Stimulated activated naive B cell treated with anti-CD40 and anti-IgM and Interleukin-4, amounts not matched to agents 10 μg/mL and 1 μg/mL and 100 μg/mL, for 72 hours (primary cell): ENCODE measurements around the gene VWC2L.

Source experiments
- ATAC-seq, 2 donors: fragments of 150-1000 bp; cut with Tn5 transposase; replicated peaks; 2 replicates each; pipeline ENCODE4 v1.10.0; 2021; ENCODE audit warnings: moderate library complexity in 1 of 2
- DNase-seq: peaks from one replicate; pipeline ENCODE4 v3.0.0; 2021
- H3K27ac Mint-ChIP-seq: one replicate; pipeline ENCODE4 v1.8.0; 2022; ENCODE audit warnings: mild to moderate bottlenecking, mixed read lengths
- H3K27me3 Mint-ChIP-seq, 2 donors: one replicate each; pipeline ENCODE4 v1.8.0; 2022; ENCODE audit warnings: mixed read lengths in 2 of 2
- H3K36me3 Mint-ChIP-seq, 2 donors: one replicate each; pipeline ENCODE4 v1.8.0; 2022; ENCODE audit warnings: mixed read lengths in 2 of 2, mild to moderate bottlenecking in 1 of 2
- H3K4me1 Mint-ChIP-seq, 2 donors: one replicate each; pipeline ENCODE4 v1.8.0; 2022; ENCODE audit warnings: mixed read lengths in 2 of 2, mild to moderate bottlenecking in 1 of 2
- H3K4me3 Mint-ChIP-seq, 2 donors: one replicate each; pipeline ENCODE4 v1.8.0; 2022; ENCODE audit warnings: mild to moderate bottlenecking in 2 of 2, mixed read lengths in 2 of 2, moderate library complexity in 1 of 2
- H3K9me3 Mint-ChIP-seq, 2 donors: one replicate each; pipeline ENCODE4 v1.8.0; 2022; ENCODE audit warnings: mixed read lengths in 2 of 2, mild to moderate bottlenecking in 1 of 2

Gene VWC2L

GRCh38 chr2:214410918-214411554 lies at the start of gene VWC2L:
VWC2L (plus strand) TSS chr2:214411054; CDS start chr2:214414194, 3,140 bp downstream.
- Mint-ChIP-seq H3K9me3 (peaks cover 0 to 1% of the 10 kb centered on the region in 2 donors), H3K27ac (no peak within 1 kb of the TSS), H3K27me3 (no peaks in the 10 kb centered on the region), H3K36me3 (no peaks in the 10 kb centered on the region), H3K4me3 (no peak within 1 kb of the TSS), H3K4me1 (no peaks in the 10 kb centered on the region)
- ATAC-seq (no peak), DNase-seq (no peak)

GRCh38 chr2:214361116-214361515 lies 49.7 kb upstream of the VWC2L start:
- Mint-ChIP-seq H3K27ac (no peak overlapping the region), H3K9me3 (peaks cover 8 to 17% of the 10 kb centered on the region in 2 donors), H3K4me1 (no peaks in the 10 kb centered on the region), H3K36me3 (no peaks in the 10 kb centered on the region), H3K27me3 (no peaks in the 10 kb centered on the region), H3K4me3 (no peak overlapping the region)
- no peak for ATAC-seq
- DNase-seq: no peak

DNA sequence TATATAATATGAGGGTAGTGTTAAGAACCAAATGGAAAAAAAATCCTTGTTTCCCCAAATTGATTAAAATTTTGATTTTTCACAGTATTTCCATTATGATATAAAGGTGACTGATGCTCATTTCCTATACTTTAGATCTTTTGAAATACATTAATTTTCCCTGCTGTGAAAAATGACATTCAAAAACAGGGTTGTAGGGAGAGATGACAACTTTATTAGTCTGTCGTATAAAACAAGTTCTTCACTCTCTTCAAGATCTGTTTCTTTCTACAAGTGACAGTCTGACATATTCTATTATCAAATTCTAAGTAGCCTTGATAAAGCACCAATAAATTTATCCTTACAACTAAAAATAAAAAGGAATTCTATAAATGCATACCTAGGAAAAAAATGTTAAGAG lies 45.3 kb upstream of the VWC2L start:
- Mint-ChIP-seq H3K9me3 (no peaks in the 10 kb centered on the region), H3K27ac (no peak overlapping the region), H3K4me3 (no peak overlapping the region), H3K4me1 (no peaks in the 10 kb centered on the region), H3K27me3 (no peaks in the 10 kb centered on the region), H3K36me3 (no peaks in the 10 kb centered on the region)
- DNase-seq: no peak
- no peak for ATAC-seq

DNA sequence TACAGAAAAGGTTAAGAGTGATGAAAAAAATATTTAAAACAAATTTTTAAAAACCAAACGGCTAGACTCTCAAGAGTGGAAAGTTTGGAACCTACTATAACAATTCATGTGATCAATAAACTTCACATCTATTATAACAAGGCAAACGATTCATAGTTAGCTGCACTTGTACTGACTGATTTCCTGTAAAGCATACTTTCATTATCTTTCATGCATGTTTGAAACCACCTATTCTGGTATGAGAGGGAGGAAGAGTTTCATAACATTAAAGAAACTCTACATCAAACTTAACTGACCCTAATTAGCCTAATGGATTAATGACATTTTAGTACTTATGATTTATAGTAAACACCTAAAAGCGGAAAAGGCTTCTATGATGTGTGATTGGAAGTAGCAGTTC lies 43.7 kb upstream of the VWC2L start:
- Mint-ChIP-seq H3K36me3 (no peaks in the 10 kb centered on the region), H3K27me3 (no peaks in the 10 kb centered on the region), H3K4me3 (no peak overlapping the region), H3K9me3 (no peaks in the 10 kb centered on the region), H3K27ac (no peak overlapping the region), H3K4me1 (no peaks in the 10 kb centered on the region)
- DNase-seq: no peak
- no peak for ATAC-seq

DNA sequence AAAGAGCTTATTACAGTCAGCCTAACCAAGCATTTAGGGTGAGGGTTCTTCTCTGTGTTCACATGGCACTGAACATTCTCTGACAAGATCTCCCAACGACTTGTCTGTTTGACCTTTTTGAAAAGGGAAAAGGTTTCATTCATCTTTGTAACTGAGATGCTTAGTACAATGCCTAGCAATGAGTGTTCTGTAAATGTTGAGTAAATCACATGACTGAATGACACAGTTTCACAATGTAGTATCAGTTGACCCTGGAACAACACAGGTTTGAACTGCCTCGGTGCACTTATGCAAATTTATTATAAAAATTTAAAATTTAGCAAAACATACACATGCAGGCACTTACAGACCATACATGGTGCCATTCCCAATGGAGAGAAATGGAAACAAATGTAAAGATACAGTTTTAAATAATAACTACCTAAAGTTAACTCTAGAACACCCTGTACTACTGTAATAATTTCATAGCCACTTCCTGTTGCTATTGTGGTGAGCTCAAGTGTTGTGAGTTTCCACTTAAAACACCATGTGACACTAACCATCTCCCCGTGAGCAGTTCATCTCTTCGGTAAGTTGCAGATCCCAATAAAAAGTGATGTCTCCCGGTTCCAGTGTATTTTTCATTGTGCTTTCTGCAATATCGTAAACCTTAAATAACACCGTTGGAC lies 34.1 kb upstream of the VWC2L start:
- H3K27me3 Mint-ChIP-seq: no peaks in the 10 kb centered on the region

GRCh38 chr2:214377286-214377624 lies 33.6 kb upstream of the VWC2L start:
- Mint-ChIP-seq H3K36me3 (no peaks in the 10 kb centered on the region), H3K4me1 (no peaks in the 10 kb centered on the region), H3K27ac (no peak overlapping the region)

More for the DNA sequence above, 34.1 kb upstream of the VWC2L start:
- Mint-ChIP-seq H3K4me1 (no peaks in the 10 kb centered on the region), H3K4me3 (no peak overlapping the region), H3K36me3 (no peaks in the 10 kb centered on the region), H3K27ac (no peak overlapping the region), H3K9me3 (no peaks in the 10 kb centered on the region)
- ATAC-seq (no peak), DNase-seq (no peak)

GRCh38 chr2:214378455-214379103 lies 32.3 kb upstream of the VWC2L start:
- Mint-ChIP-seq H3K4me1 (no peaks in the 10 kb centered on the region), H3K36me3 (no peaks in the 10 kb centered on the region), H3K27ac (no peak overlapping the region), H3K4me3 (no peak overlapping the region), H3K9me3 (no peaks in the 10 kb centered on the region), H3K27me3 (no peaks in the 10 kb centered on the region)
- ATAC-seq (no peak), DNase-seq (no peak)

More at GRCh38 chr2:214377286-214377624, 33.6 kb upstream of the VWC2L start:
- Mint-ChIP-seq H3K4me3 (no peak overlapping the region), H3K9me3 (no peaks in the 10 kb centered on the region), H3K27me3 (no peaks in the 10 kb centered on the region)
- ATAC-seq: no peak
- DNase-seq: no peak

DNA sequence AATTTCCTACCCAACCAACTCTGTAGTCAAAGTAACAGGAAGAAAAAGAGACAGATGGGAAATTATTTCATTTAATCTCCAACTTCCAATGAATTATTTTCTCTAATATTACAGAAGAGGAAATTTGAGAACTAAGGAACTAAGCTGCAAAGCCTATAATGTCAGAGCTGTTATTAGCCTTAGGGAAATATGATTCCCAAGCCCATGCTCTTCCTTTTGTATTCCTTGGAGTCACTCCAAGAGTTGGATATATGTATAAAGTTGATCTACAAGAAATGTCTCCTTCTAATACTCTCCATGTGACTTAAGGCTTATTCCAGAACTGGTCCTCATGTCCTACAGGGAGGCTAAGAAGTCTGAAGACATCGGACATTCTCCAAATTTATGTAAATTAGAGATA lies 31.6 kb upstream of the VWC2L start:
- no peaks in the 10 kb centered on the region for H3K4me1 Mint-ChIP-seq
- H3K36me3 Mint-ChIP-seq: no peaks in the 10 kb centered on the region
- no peaks in the 10 kb centered on the region for H3K27me3 Mint-ChIP-seq
- H3K4me3 Mint-ChIP-seq: no peak overlapping the region
- DNase-seq (no peak), ATAC-seq (no peak)
- H3K27ac Mint-ChIP-seq: no peak overlapping the region
- no peaks in the 10 kb centered on the region for H3K9me3 Mint-ChIP-seq

DNA sequence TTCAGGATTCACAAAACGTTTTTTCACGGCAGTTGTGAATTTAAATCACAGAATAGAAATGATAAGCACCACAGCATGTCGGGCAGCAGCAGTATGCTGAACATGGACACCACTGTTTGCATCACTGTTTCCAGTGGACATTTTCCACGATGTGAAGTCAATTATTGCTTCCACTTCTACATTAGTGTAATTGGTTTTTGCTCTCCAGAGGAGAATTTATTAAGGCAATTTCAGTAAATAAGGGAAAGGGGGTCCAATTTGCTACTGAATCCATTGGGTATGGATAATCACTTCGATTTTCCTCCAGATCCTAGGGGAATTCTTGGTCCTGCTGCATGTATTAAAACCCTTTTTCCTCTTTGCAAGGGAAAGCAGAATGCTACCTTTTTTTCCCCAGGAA lies 30.2 kb upstream of the VWC2L start:
- ATAC-seq (no peak), DNase-seq (no peak)
- Mint-ChIP-seq H3K27ac (no peak overlapping the region), H3K9me3 (no peaks in the 10 kb centered on the region), H3K36me3 (no peaks in the 10 kb centered on the region), H3K4me1 (no peaks in the 10 kb centered on the region), H3K27me3 (no peaks in the 10 kb centered on the region), H3K4me3 (no peak overlapping the region)

DNA sequence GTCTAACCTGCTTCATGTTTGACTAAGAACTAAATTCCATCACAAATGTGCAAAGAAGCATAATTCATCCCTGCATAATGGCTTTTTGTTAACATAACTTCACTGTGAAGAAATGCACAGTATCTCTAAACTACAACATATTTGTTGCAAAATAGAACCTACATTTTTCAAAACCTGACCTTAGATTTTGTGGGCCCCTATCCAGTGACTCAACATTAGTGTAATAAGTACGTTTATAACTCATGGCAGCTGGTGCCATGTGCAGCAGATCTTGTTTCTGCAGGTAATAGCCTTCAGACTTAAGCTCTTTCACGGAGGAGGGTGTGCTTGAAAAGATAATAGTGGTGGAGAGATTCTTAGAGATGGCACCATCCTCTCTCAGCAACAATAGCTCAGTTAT lies 28.6 kb upstream of the VWC2L start:
- no peak overlapping the region for H3K27ac Mint-ChIP-seq
- no peak for ATAC-seq

DNA sequence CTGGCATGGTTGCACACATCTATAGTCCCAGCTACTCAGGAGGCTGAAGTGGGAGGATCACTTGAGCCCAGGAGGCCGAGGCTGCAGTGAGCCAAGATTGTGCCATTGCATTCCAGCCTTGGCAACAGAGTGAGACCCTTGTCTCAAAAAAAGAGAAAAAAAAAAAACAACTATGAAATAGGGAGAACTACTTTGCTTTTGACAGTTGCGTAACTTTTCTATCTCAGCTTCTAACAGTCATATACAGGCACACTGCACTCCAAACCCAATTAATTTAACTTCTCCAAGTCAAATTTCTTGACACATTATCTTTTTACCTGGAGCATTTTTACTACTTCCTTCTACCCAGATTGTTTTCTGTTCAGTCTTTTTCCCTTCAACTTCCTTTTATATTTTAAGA lies 24.1 kb upstream of the VWC2L start:
- Mint-ChIP-seq H3K27ac (no peak overlapping the region), H3K4me1 (no peaks in the 10 kb centered on the region)
- no peak for ATAC-seq

More for the DNA sequence above, 28.6 kb upstream of the VWC2L start:
- Mint-ChIP-seq H3K27me3 (no peaks in the 10 kb centered on the region), H3K9me3 (no peaks in the 10 kb centered on the region), H3K4me3 (no peak overlapping the region), H3K36me3 (no peaks in the 10 kb centered on the region), H3K4me1 (no peaks in the 10 kb centered on the region)
- DNase-seq: no peak

GRCh38 chr2:214389334-214389733 lies 21.5 kb upstream of the VWC2L start:
- H3K4me3 Mint-ChIP-seq: no peak overlapping the region
- ATAC-seq (no peak), DNase-seq (no peak)
- H3K9me3 Mint-ChIP-seq: no peaks in the 10 kb centered on the region
- H3K27ac Mint-ChIP-seq: no peak overlapping the region
- no peaks in the 10 kb centered on the region for H3K36me3 Mint-ChIP-seq
- H3K27me3 Mint-ChIP-seq: no peaks in the 10 kb centered on the region
- no peaks in the 10 kb centered on the region for H3K4me1 Mint-ChIP-seq

More for the DNA sequence above, 24.1 kb upstream of the VWC2L start:
- H3K27me3 Mint-ChIP-seq: no peaks in the 10 kb centered on the region
- H3K9me3 Mint-ChIP-seq: no peaks in the 10 kb centered on the region
- H3K36me3 Mint-ChIP-seq: no peaks in the 10 kb centered on the region
- no peak overlapping the region for H3K4me3 Mint-ChIP-seq
- no peak for DNase-seq

DNA sequence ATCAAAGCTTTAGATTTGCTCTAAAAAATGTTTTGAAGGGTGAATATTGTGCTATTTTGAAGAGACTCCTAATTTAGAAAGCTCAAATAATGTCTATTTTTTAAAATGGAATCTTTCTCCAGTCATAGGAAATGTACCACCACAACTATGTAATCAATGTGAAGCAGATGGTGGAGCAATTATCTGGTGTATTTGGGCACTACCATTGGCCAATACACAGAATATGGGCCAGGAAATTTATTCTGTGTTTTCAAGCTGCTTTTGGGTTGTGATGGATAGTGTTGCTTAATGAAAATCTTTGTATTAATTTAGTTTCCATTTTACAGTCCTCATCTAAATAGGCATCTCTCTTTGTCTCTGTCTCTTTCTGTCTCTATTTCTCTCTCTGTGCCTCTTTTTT lies 17.1 kb upstream of the VWC2L start:
- Mint-ChIP-seq H3K4me3 (no peak overlapping the region), H3K27me3 (no peaks in the 10 kb centered on the region), H3K9me3 (no peaks in the 10 kb centered on the region), H3K27ac (no peak overlapping the region), H3K4me1 (no peaks in the 10 kb centered on the region), H3K36me3 (no peaks in the 10 kb centered on the region)
- no peak for ATAC-seq
- no peak for DNase-seq

DNA sequence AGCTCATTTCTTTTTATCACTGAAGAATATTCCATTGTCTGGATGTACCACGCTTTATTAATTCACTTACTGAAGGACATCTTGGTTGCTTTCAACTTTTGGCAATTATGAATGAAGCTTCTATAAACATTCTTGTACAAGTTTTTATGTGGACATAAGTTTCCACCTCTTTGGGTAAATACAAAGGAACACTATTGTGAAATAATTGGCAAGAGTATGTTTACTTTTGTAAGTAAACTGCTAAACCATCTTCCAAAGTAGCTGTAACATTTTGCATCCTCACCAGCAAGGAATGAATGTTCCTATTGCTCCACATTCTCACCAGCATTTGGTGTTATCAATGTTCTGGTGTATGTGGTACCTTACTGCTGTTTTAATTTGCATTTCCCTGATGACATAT lies 15.8 kb upstream of the VWC2L start:
- Mint-ChIP-seq H3K9me3 (no peaks in the 10 kb centered on the region), H3K4me3 (no peak overlapping the region), H3K27ac (no peak overlapping the region), H3K4me1 (no peaks in the 10 kb centered on the region), H3K27me3 (no peaks in the 10 kb centered on the region), H3K36me3 (no peaks in the 10 kb centered on the region)
- DNase-seq (no peak), ATAC-seq (no peak)

- H3K4me1 Mint-ChIP-seq: no peaks in the 10 kb centered on the region
- DNase-seq (no peak), ATAC-seq (no peak)
- H3K9me3 Mint-ChIP-seq: no peaks in the 10 kb centered on the region
- no peaks in the 10 kb centered on the region for H3K27me3 Mint-ChIP-seq
- H3K4me3 Mint-ChIP-seq: no peak overlapping the region
- no peak overlapping the region for H3K27ac Mint-ChIP-seq
- no peaks in the 10 kb centered on the region for H3K36me3 Mint-ChIP-seq
These were observed 9.3 kb upstream of the VWC2L start for GRCh38 chr2:214401580-214401979.
